H1 (cell line): ENCODE data around the gene PTH2R. TPM values are rescaled to one million over a fixed set of nuclear protein-coding genes. Genes with fewer than 3 reads are reported as not detected.

ENCODE experiments used
- CTCF ChIA-PET: fragments of 300-600 bp; sonication (Branson Sonifier 250); formaldehyde crosslinking; loops from one replicate; lab custom pipeline; 2021; ENCODE audit not compliant: partially characterized antibody; lab: Charles Lee
- POLR2A ChIA-PET: fragments of 300-600 bp; sonication (Branson Sonifier 250); formaldehyde crosslinking; loops from one replicate; lab custom pipeline; 2021; ENCODE audit warnings: inconsistent platforms; ENCODE audit not compliant: partially characterized antibody; lab: Charles Lee
- DNase-seq, 2 experiments: peaks; one replicate each; pipeline versions ENCODE4 v3.0.0 to v3.0.0-alpha.2; 2010 to 2022; ENCODE audit warnings: low spot score in 2 of 2, low read depth in 1 of 2, mixed read lengths in 1 of 2
- FAIRE-seq: peaks from 2 replicates; lab custom pipeline; 2011; peaks lifted over from hg19 to GRCh38; lab: Jason Lieb, UNC
- H2AFZ ChIP-seq: 2 replicates; pipeline ENCODE4 v1.8.1; 2012; ENCODE audit warnings: low read length, inconsistent platforms
- H2AK5ac ChIP-seq: 2 replicates; pipeline ENCODE4 v1.6.1; 2013; ENCODE audit warnings: low read depth, low read length
- H2BK120ac ChIP-seq: replicated peaks from 2 replicates; pipeline ENCODE3; 2013; ENCODE audit warnings: low read depth, low read length, inconsistent platforms
- H2BK12ac ChIP-seq: 2 replicates; pipeline ENCODE4 v1.6.1; 2013; ENCODE audit warnings: low read depth, low read length
- H2BK15ac ChIP-seq: 2 replicates; pipeline ENCODE4 v1.6.1; 2013; ENCODE audit warnings: low read length
- H2BK20ac ChIP-seq: 2 replicates; pipeline ENCODE4 v1.6.1; 2013; ENCODE audit warnings: low read length
- H2BK5ac ChIP-seq: 2 replicates; pipeline ENCODE4 v1.6.1; 2013; ENCODE audit warnings: low read depth, low read length
- H3K14ac ChIP-seq: 2 replicates; pipeline ENCODE4 v1.6.1; 2013; ENCODE audit warnings: inconsistent platforms; ENCODE audit not compliant: insufficient read length
- H3K18ac ChIP-seq: 2 replicates; pipeline ENCODE4 v1.6.1; 2013; ENCODE audit warnings: low read length; ENCODE audit errors: extremely low read depth
- H3K23ac ChIP-seq: 2 replicates; pipeline ENCODE4 v1.6.1; 2013; ENCODE audit warnings: inconsistent platforms; ENCODE audit not compliant: insufficient read length
- H3K23me2 ChIP-seq: 2 replicates; pipeline ENCODE4 v1.6.1; 2013; ENCODE audit warnings: low read depth, low read length
- H3K27ac ChIP-seq: 2 replicates; pipeline ENCODE4 v1.6.1; 2011; ENCODE audit warnings: low read depth, low read length, inconsistent platforms
- H3K27me3 ChIP-seq, 4 experiments: replicated peaks in 1 of 4; 1 replicate in 1 of 4; 2 replicates in 3 of 4; pipeline versions ENCODE4 v1.6.1 to v1.8.1; 2011 to 2013; ENCODE audit warnings: low read length in 3 of 4, mild to moderate bottlenecking in 3 of 4, inconsistent platforms in 2 of 4, mixed read lengths in 2 of 4, moderate library complexity in 1 of 4; ENCODE audit not compliant: control insufficient read depth in 3 of 4, insufficient read depth in 3 of 4; ENCODE audit errors: extremely low read depth in 1 of 4
- H3K36me3 ChIP-seq, 4 experiments: 2 replicates each; pipeline versions ENCODE4 v1.6.1 to v1.8.1; 2011 to 2013; ENCODE audit warnings: mild to moderate bottlenecking in 4 of 4, low read length in 3 of 4, moderate library complexity in 2 of 4, control low read depth in 1 of 4, inconsistent platforms in 1 of 4; ENCODE audit not compliant: insufficient read depth in 4 of 4, control insufficient read depth in 2 of 4
- H3K4ac ChIP-seq: replicated peaks from 2 replicates; pipeline ENCODE3; 2013; ENCODE audit warnings: low read length, low read depth, mixed read lengths, inconsistent platforms; ENCODE audit not compliant: insufficient read length
- H3K4me1 ChIP-seq, 4 experiments: replicated peaks in 1 of 4; 1 replicate in 1 of 4; 2 replicates in 3 of 4; pipeline versions ENCODE4 v1.6.1 to v1.8.1; 2011 to 2013; ENCODE audit warnings: low read length in 3 of 4, inconsistent platforms in 2 of 4, mixed read lengths in 1 of 4; ENCODE audit not compliant: insufficient read depth in 4 of 4, control insufficient read depth in 3 of 4
- H3K4me2 ChIP-seq, 2 experiments: 2 replicates each; pipeline versions ENCODE4 v1.6.1 to v1.8.1; 2011 to 2013; ENCODE audit warnings: low read depth in 2 of 2, low read length in 2 of 2, control low read depth in 1 of 2, inconsistent platforms in 1 of 2, mild to moderate bottlenecking in 1 of 2; ENCODE audit not compliant: insufficient read depth in 1 of 2
- H3K4me3 ChIP-seq, 4 experiments: fragments of 200-600, 300-600 bp in 1 of 4; sonication (generic), shearing (Covaris generic), sonication (Bioruptor Twin) in 1 of 4; 2 replicates each; pipeline versions ENCODE4 v1.5.1 to v1.8.1; 2011 to 2016; ENCODE audit warnings: low read length in 4 of 4, low read depth in 3 of 4, control low read depth in 2 of 4, inconsistent platforms in 2 of 4, mild to moderate bottlenecking in 2 of 4, mixed read lengths in 1 of 4, moderate library complexity in 1 of 4; ENCODE audit not compliant: insufficient read depth in 2 of 4; ENCODE audit errors: extremely low read depth in 1 of 4
- H3K56ac ChIP-seq: replicated peaks from 2 replicates; pipeline ENCODE3; 2013; ENCODE audit warnings: low read depth, mild to moderate bottlenecking, mixed read lengths, low read length, inconsistent platforms; ENCODE audit not compliant: insufficient read length
- H3K79me1 ChIP-seq: 2 replicates; pipeline ENCODE4 v1.6.1; 2013; ENCODE audit warnings: low read depth, low read length, control low read depth
- H3K79me2 ChIP-seq, 2 experiments: 2 replicates each; pipeline versions ENCODE4 v1.6.1 to v1.8.1; 2012 to 2013; ENCODE audit warnings: low read length in 2 of 2, mild to moderate bottlenecking in 2 of 2, inconsistent platforms in 1 of 2; ENCODE audit not compliant: insufficient read depth in 2 of 2, control insufficient read depth in 1 of 2
- H3K9ac ChIP-seq, 4 experiments: replicated peaks in 1 of 4; 1 replicate in 1 of 4; 2 replicates in 3 of 4; pipeline versions ENCODE4 v1.6.1 to v1.8.1; 2011 to 2013; ENCODE audit warnings: low read depth in 3 of 4, low read length in 3 of 4, control low read depth in 2 of 4, mild to moderate bottlenecking in 2 of 4, moderate library complexity in 2 of 4, inconsistent platforms in 1 of 4; ENCODE audit errors: extremely low read depth in 1 of 4
- H3K9me3 ChIP-seq, 2 experiments: 2 replicates each; pipeline versions ENCODE4 v1.6.1 to v1.8.1; 2012 to 2013; ENCODE audit warnings: mild to moderate bottlenecking in 2 of 2, moderate library complexity in 2 of 2, control low read depth in 1 of 2, inconsistent platforms in 1 of 2, low read depth in 1 of 2, low read length in 1 of 2, mixed read lengths in 1 of 2; ENCODE audit not compliant: insufficient read depth in 2 of 2
- H4K20me1 ChIP-seq, 2 experiments: replicated peaks in 1 of 2; 2 replicates each; pipeline versions ENCODE3 to v1.8.1; 2011 to 2013; ENCODE audit warnings: inconsistent platforms in 2 of 2, low read length in 2 of 2, mild to moderate bottlenecking in 1 of 2; ENCODE audit not compliant: insufficient read depth in 2 of 2, control insufficient read depth in 1 of 2
- H4K5ac ChIP-seq: 2 replicates; pipeline ENCODE4 v1.6.1; 2013; ENCODE audit warnings: low read length, low read depth, mixed read lengths, inconsistent platforms; ENCODE audit not compliant: insufficient read length
- H4K8ac ChIP-seq: 2 replicates; pipeline ENCODE4 v1.8.0; 2013; ENCODE audit warnings: mild to moderate bottlenecking, moderate library complexity, low read length, inconsistent platforms; ENCODE audit not compliant: insufficient read depth; ENCODE audit errors: extremely low read depth
- H4K91ac ChIP-seq: replicated peaks from 2 replicates; pipeline ENCODE3; 2013; ENCODE audit warnings: low read length, mixed read lengths, inconsistent platforms; ENCODE audit not compliant: insufficient read length
- BRCA1 ChIP-seq: IDR thresholded peaks from 2 replicates; pipeline ENCODE4 v1.6.1; 2012; ENCODE audit warnings: low read depth, low read length, improper control_type of control experiment
- CBX5 ChIP-seq: fragments of 300-800, 300-1000 bp; sonication (generic); IDR thresholded peaks from 2 replicates; pipeline ENCODE4 v1.7.1; 2016; ENCODE audit warnings: antibody characterized with exemption, low read length, low read depth
- CBX8 ChIP-seq: fragments of 300-800, 300-1000 bp; sonication (generic); IDR thresholded peaks from 2 replicates; pipeline ENCODE4 v1.7.1; 2016; ENCODE audit warnings: low read depth, low read length, borderline replicate concordance
- CEBPB ChIP-seq: IDR thresholded peaks from 2 replicates; pipeline ENCODE4 v1.6.1; 2012; ENCODE audit warnings: low read depth, low read length
- JUND ChIP-seq: IDR thresholded peaks from 2 replicates; pipeline ENCODE4 v1.6.1; 2011; ENCODE audit warnings: mild to moderate bottlenecking, improper control_type of control experiment, low read length
- KDM5A ChIP-seq: fragments of 200-600 bp; IDR thresholded peaks from 2 replicates; pipeline ENCODE4 v1.7.1; 2012; ENCODE audit warnings: mild to moderate bottlenecking, low read length, inconsistent platforms, mixed read lengths
- PHF8 ChIP-seq: fragments of 200-600 bp; sonication (generic); conservative IDR thresholded peaks from 2 replicates; pipeline ENCODE4 v1.7.1; 2012; ENCODE audit warnings: low read depth, mild to moderate bottlenecking, inconsistent platforms, low read length, moderate library complexity
- POU5F1 ChIP-seq: IDR thresholded peaks from 2 replicates; pipeline ENCODE4 v1.6.1; 2011; ENCODE audit warnings: low read depth, mild to moderate bottlenecking, low read length, moderate library complexity
- SIRT6 ChIP-seq: IDR thresholded peaks from one replicate; pipeline ENCODE4 v1.7.1; 2012; ENCODE audit warnings: low read length, inconsistent platforms
- SP4 ChIP-seq: IDR thresholded peaks from 2 replicates; pipeline ENCODE4 v1.6.1; 2012; ENCODE audit warnings: low read length, inconsistent platforms
- TCF12 ChIP-seq: IDR thresholded peaks from 2 replicates; pipeline ENCODE4 v1.6.1; 2011; ENCODE audit warnings: low read depth, mild to moderate bottlenecking, low read length
- USF2 ChIP-seq: IDR thresholded peaks from 2 replicates; pipeline ENCODE4 v1.6.1; 2011; ENCODE audit warnings: low read length, improper control_type of control experiment
- ZNF274 ChIP-seq: IDR thresholded peaks from 2 replicates; pipeline ENCODE4 v1.7.0; 2012; ENCODE audit warnings: low read length, borderline replicate concordance; ENCODE audit errors: extremely low read depth
- WGBS, 2 experiments: shearing (Covaris generic) in 1 of 2; methylation state at CpG; one replicate each; pipeline versions ENCODE4 v1.1.6 to v1.1.7; 2013 to 2015; ENCODE audit warnings: low lambda C conversion rate in 2 of 2, mixed read lengths in 2 of 2, inconsistent platforms in 1 of 2, low coverage in 1 of 2, missing lambda C conversion rate in 1 of 2; ENCODE audit not compliant: insufficient replicate concordance in 2 of 2, insufficient coverage in 1 of 2, insufficient read length in 1 of 2; ENCODE audit errors: extremely low coverage in 1 of 2, missing lambda C conversion rate in 1 of 2; 5-methylcytosine and 5-hydroxymethylcytosine counted together
- polyA plus RNA-seq, 7 experiments: library from polyadenylated mRNA; depleted of rRNA in 3 of 7; stranded (reverse) in 5 of 7; unstranded in 2 of 7; fragments of >200 nt in 5 of 7; fragments of 200-250 nt in 2 of 7; gene quantifications; 1 replicate in 5 of 7; 2 replicates in 1 of 7; 4 replicates in 1 of 7; pipeline versions ENCODE4 v1.2.1 to v1.2.3, GENCODE V29; 2011 to 2013; ENCODE audit warnings: missing spikeins in 2 of 7, mixed read lengths in 2 of 7
- total RNA-seq: library from RNA; stranded (reverse); fragmentation: NEBNext Ultra II Directional; extraction: Animal tissue kit (Norgen Biotek cat#: 25700); gene quantifications from 2 replicates; pipeline ENCODE4 v1.2.1, GENCODE V29; 2021

PTH2R gene
- total and polyA plus RNA-seq, 2 of the 8 experiments (the other 6 are each of a cell fraction or from before 2014, with no cell fraction given) = 0.19 to 0.38 TPM

DNA sequence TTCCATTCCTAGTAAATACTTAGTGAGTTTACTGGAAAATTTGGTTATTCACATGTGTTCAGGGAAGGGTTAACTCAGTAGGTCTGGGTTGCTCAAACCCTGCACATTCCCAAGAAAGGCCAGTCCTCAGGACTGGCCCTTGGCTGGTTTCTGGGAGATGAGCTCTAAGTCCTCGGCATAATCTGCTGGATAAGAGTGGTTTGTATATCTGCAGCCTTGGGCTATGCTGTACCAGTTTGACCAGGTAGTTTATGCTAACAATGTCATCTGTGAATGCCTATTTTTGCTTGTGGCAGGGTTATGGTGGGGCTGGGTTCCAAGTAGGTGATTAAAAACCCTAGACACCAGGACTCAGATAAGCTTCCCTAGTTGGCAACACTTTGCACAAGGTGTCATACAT is 7.4 kb upstream of the PTH2R start:
- no peak for FAIRE-seq
- CTCF ChIA-PET = interaction anchor here (0.7 to 1.7 kb wide), 5 partner anchors 25 to 936 kb away, joined by 3 to 4 read pairs (median 3); no protein-coding TSS in a partner anchor
- H2BK15ac ChIP-seq = no peak overlapping the region
- no peak for TF ChIP-seq CBX5
- no peak for TF ChIP-seq SP4
- TF ChIP-seq BRCA1 = no peak
- no peak for TF ChIP-seq POU5F1
- TF ChIP-seq JUND = no peak
- no peak for TF ChIP-seq TCF12
- no peak for TF ChIP-seq KDM5A
- no peak for TF ChIP-seq CBX8
- TF ChIP-seq USF2 = no peak
- TF ChIP-seq SIRT6 = no peak
- TF ChIP-seq CEBPB = no peak
- TF ChIP-seq ZNF274 = no peak
- no peak for TF ChIP-seq PHF8

More for the DNA sequence above, 7.4 kb upstream of the PTH2R start:
- Histone ChIP-seq H3K14ac (no peak overlapping the region), H4K8ac (no peak overlapping the region), H3K9me3 (peaks cover 2 to 6% of the 10 kb centered on the region in 2 experiments; a peak in 3 of 4 replicates), H3K56ac (no peak overlapping the region), H3K27me3 (no peaks in the 10 kb centered on the region; a peak in 1 of 7 replicates), H3K4ac (no peak overlapping the region), H3K23me2 (no peaks in the 10 kb centered on the region), H2BK120ac (no peak overlapping the region), H3K36me3 (no peaks in the 10 kb centered on the region), H2AFZ (no peak overlapping the region), H2BK5ac (no peak overlapping the region), H2BK12ac (no peak overlapping the region), H2BK20ac (no peak overlapping the region), H3K79me1 (no peaks in the 10 kb centered on the region), H3K4me3 (no peak overlapping the region), H2AK5ac (no peak overlapping the region), H3K23ac (no peak overlapping the region), H4K20me1 (no peaks in the 10 kb centered on the region), H3K18ac (no peak overlapping the region), H4K5ac (no peak overlapping the region), H4K91ac (no peak overlapping the region), H3K4me1 (no peaks in the 10 kb centered on the region), H3K27ac (no peak overlapping the region), H3K9ac (no peak overlapping the region), H3K4me2 (no peak overlapping the region), H3K79me2 (no peaks in the 10 kb centered on the region)
- POLR2A ChIA-PET = interaction anchor here (1.6 kb wide), 1 partner anchor 8 kb away, joined by 7 read pairs; the partner anchor contains the start of gene PTH2R
- WGBS, 2 experiments = 94% methylated on average over 1 of the region's 1 CpG; no CpG with 5 or more reads in 1 of the 2 experiments
- DNase-seq = no peak
